GM03348 (cell line): Measurements from ENCODE around the gene B4GALT4.
"Not testable (repeated sequence)": the region's sequence is repeated elsewhere in the genome, so short reads cannot be mapped to it uniquely, and the experiment has no call there.

Source experiments
- DNase-seq: peaks from one replicate; pipeline ENCODE4 v3.0.0; 2012; ENCODE audit warnings: low spot score

The B4GALT4 gene

GRCh38 chr3:119195911-119196310, 44.8 kb downstream of the B4GALT4 start:
- no peak for DNase-seq

DNA sequence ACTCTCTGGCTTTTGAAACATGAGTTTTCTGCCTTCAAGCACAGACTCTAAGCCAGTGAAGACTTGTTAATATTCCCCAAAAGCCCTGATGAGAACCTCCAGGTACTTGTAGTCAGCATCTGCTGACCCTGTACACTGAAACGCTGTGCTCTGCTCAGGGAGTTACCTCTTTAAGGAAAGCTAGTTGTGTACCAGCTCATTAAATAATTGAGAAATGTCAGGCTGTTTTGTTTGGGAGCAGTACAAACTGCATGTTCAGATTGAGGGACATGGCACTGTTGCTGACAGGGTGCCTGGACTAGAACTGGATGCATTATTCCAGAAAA, 45.6 kb downstream of the B4GALT4 start:
- DNase-seq, result no peak

GRCh38 chr3:119194237-119195150, 46.2 kb downstream of the B4GALT4 start:
- DNase-seq, result peak; percentile 36

GRCh38 chr3:119191800-119192199, 48.9 kb downstream of the B4GALT4 start:
- DNase-seq, result no peak

- no peak for DNase-seq
These were observed 53.4 kb downstream of the B4GALT4 start for GRCh38 chr3:119187266-119187665.

DNA sequence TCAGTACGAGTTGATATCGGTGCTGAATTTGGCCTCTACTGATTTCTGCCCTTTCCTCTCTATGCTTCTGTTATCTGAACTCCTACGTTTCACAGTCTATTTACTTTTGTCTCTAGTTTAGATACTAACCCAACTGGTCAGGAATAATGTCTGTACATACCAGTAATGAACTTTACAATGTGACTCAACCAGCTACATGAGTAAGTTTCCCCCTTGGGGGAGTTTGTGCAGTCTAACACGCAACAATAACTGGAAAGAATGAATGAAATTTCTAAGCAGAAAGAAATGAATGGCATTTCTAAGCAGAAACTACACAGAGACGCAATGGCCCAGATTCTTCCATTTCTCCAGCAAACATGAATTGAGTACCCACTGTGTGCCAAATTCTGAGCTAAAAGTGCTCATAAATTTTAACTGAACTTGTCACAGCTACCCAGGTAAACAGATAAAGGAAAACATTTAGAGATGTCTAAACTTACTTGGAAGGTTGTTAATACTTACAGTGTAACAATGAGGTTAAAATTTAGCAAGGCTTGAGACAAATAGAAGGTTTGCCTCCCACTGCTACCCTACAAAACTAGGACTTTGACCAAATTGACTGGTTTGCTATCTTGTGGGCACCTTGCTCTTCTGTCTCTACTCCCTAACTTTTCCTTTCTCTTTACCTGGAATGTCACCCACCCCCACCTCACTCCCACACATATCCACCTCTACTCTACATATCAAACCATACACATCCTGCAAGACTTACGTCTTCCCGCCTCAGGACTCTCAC, 55.7 kb downstream of the B4GALT4 start:
- peak; percentile 78 for DNase-seq

- DNase-seq, result no peak
These were observed 56.6 kb downstream of the B4GALT4 start for GRCh38 chr3:119184111-119184510.

DNA sequence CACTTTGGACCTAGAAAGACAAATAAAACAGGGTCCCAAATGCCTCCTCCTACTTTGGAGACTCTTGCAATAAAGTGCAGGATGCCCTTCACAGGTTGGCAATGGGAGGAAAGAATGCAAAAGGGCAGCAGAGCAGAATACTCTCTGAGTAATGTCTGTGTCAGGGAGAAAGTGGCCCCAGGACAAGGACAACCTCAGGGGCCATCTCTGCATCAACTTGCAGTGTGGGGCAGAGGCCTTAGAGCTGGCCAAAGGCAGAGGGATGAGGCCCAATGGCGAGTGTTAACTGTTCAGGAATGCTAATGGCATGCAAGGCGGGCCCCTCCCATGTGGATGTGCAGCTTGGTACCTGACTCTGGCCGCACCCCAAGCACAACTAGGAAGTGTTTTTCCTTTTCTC, 58.9 kb downstream of the B4GALT4 start:
- peak; percentile 54 for DNase-seq

DNA sequence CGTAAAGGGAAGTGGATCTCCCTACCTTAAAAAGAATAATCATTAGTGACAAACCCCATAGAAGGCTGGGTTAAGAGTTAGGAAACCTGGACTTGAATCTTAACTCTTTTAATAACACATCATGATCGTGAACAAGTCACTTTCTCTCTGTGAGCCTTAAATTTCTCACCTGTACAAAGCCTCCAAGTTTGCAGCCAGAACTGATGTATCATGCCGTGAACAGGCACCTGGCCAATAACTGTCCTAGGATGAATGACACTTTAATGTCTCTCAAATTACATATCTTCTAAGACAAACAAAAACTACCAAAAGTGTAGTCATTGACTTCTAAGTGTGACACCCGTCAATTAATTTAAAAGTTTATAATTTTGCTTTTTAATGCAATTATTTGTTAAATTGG, 63.4 kb downstream of the B4GALT4 start:
- DNase-seq, result no peak

- no peak for DNase-seq
These were observed 63.9 kb downstream of the B4GALT4 start for GRCh38 chr3:119176778-119177177.

- DNase-seq, result peak; percentile 59
These were observed 64.6 kb downstream of the B4GALT4 start for GRCh38 chr3:119175872-119176756.

DNA sequence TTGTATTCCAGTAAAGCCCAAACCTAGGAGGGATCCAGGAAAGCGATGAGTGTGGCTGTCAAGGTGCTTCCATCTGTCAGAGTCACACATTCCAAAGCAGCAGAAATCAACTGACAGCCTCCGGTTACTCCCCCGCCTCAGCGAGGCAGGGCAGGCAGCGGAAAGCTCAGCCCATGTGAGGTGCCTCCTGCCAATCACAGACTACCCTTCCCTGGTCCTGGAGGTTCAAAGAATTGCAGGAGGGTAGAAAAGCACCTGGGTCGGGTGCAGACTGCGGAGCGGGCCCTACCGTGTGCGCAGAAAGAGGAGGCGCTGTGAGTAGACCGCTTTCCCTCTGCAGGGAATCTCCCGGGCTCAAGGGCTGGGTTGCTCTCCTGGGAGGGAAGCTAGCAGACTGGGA, 67.4 kb downstream of the B4GALT4 start, which contains the start of gene UPK1B:
TSS of gene UPK1B (plus strand) at position 274 of the 400 bp plus-strand sequence. CDS start 13,144 bp downstream, outside the sequence.
- no peak for DNase-seq

GRCh38 chr3:119170821-119171220, 69.9 kb downstream of the B4GALT4 start:
- no peak for DNase-seq

- not testable (repeated sequence) for DNase-seq
These were observed 75.9 kb downstream of the B4GALT4 start for GRCh38 chr3:119164745-119165144.
